ENCODE results near the gene APBB2.

The APBB2 gene

DNA sequence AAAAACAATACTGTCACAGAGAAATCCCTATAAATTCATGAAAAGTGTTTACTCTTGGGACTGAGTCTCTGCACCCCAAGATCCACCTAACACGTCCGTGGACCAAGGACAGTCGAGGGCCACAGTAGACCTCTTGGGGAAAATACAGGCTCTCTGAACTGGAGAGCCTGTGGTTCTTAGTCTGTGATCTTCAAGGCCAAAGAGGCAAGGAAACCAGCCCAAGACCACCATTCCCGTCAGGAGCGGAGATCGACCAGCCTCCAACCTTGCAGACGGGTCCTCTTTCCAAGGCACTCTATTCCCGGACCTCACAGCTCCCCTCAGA lies 1.6 kb upstream of the APBB2 start:
- no peak for DNase-seq (ENCODE audit: low spot score)

DNA sequence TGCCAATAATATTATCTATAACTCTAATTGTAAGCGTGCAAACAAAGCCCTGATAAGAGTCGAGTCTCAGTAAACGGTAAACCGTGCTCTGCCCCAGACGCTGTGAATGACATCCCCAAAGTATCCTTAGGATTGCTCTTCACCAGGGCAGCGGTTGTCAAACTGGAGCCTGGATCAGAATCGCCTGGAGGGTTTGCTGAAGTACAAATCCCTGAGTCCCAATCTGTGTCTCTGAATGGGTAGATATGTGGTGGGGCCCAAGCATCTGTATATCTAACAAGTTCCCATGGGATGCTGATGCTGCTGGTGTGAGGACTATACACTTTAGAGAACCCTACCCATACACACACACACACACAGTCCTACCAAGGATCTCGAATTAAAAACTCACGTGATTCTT lies 813 bp upstream of the APBB2 start:
- no peak for DNase-seq (ENCODE audit: low spot score)

DNA sequence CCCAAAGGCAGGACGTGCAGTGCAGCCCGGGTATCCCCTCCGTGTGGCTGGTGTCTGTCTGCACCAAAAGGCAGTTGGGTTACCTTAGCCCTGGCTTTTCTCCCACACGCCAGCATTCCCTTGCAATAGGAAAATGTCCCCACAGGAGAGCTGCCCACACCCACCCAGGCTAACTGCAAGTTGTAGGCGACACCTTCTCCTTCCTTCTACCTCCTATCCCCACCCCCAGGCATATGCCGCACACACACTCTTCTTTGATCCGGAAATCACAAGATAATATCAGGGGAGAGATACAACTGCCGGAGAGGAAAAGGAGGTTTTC lies 444 bp upstream of the APBB2 start:
- no peak for DNase-seq (ENCODE audit: low spot score)

DNA sequence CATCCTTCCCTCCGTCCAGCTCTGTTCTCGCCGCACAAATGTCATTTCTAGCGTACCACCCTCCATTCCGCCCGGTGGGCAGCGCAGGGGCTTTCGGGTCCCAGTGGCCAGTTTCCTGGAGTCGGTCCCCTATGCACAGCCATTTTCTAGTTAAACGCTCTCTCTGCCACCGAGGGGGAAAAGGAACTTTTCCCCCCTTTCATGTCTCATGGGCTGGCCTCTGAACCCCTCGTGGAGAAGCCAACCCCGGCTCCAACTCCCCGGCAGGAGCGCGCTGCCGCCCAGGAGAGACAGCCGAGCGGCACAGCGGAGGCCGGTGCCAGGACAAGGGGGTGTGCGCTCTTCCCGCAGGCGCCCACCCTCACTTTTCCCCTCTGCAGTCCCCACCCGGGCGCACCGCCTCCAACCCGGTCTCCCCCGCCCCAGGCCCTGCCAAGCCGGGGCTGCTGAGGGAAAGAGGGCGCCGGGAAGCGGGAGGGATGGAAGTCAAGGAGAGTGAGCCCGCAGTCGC lies 662 bp downstream of the APBB2 start:
- no peak for DNase-seq (ENCODE audit: low spot score)

DNA sequence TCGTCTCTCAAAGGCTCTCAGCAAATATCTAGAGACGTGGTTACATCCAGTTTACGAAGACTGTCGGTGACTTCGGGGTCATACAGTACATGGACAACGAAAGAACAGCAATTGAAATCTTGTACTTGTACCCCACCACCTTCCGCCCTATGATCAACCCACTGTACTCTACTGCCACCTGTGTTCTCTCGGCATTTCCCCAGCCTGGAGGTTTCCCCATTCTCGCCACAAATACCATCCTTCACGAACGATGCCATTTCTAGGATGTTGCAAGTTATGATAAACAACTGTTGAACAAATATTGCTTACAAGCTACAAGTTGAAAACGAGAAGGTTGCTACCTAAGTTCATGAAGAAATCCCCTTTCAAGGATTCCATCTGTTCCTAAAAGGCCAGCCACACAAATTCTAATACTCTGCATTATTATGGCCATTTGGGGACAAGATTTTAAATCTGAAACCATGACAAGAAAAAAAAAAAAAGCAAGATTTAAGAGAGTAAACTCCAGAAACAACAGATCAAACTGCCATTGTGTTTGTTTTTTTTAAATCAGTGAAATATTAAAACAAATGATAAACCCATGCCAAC lies 1.6 kb downstream of the APBB2 start:
- DNase-seq (ENCODE audit: low spot score), result peak; percentile 65

DNA sequence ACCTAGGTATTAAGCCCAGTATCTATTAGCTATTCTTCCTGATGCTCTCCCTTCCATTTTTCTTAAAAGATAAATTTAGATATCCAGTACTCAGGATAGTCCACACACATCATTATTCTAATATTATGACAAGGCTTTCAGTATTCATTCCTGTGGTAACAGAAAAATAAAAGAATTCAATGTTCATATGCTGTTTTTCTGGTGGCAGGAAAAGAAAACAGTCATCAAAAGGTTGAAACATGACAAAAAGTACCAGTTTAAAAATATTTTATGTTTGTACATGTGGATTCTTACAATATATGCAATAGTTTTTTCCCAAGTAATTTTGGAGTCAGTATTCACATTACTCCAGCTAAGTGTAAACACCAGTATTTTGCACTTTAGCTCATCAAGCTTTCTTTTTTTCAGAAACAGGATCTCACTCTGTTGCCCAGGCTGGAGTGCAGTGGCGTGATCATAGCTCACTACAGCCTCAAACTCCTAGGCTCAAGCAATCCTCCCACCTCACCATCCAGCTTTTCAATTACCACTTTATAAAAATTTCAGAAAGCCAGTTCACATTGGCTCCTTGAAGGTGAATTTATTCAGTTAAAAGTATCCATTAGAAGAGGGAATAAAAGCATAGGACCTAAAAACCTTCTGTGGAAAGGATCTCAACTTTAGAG lies 2.3 kb downstream of the APBB2 start:
- DNase-seq (ENCODE audit: low spot score), result no peak

DNA sequence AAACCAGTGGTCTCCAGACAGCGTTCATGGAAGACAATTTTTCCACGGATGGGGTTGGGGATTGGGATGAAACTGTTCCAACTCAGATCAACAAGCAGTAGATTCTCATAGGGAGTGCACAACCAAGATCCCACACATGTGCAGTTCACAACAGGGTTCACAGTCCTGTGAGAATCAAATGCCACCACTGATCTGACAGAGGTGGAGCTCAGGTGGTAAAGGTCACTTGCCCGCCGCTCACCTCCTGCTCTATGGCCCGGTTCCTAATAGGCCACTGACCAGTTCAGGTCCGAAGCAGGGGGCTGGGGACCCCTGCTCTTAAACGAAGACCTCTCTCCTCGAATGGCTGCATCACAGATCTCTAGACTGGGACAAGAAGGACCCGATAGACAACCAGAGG lies 4.4 kb downstream of the APBB2 start:
- DNase-seq (ENCODE audit: low spot score), result no peak

DNA sequence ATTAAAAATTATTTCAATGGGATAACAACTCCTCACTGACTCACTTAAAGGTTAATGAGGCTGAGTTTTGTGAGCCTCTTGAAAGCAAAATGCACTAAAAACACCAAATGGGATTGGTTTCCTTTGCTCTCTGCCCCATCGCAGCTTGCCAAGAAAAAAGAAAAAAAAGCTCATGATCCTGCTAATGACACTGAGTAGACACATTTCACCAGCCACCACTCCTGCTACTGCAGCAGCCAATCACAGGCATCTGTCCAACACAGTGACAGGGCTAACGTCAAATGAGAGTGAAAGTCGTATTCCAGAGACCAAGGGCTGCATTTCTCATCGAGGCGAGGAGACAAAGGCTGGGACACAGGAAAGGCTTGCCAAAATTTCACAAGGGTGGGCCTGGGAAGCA lies 5.2 kb downstream of the APBB2 start:
- DNase-seq (ENCODE audit: low spot score), result no peak

DNA sequence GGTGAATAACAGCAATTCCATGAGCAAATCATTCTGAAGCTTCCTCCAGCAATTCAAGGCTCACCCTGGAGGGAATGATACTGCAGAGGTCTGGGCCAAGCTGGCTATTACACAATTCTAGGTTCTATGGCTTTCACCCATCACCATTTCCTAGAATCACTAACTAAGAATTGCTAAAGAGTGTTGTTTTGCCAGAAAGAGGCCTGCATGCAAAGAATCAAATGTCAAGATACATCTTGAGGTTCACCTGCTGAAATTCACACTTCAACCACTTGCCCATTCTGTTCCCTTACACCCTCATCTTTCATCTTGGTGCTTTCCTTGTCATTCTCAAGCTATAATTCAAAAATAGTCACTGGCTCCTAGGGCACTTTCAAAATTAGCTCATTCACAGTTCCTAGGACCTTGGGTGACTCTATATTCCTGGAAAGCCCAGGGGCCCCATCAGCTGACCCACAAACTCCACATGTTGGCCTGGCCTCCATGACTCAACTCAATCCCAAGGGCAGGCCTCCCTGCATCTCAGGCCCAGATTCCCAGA lies 7.0 kb downstream of the APBB2 start:
- peak; percentile 46 for DNase-seq (ENCODE audit: low spot score)

DNA sequence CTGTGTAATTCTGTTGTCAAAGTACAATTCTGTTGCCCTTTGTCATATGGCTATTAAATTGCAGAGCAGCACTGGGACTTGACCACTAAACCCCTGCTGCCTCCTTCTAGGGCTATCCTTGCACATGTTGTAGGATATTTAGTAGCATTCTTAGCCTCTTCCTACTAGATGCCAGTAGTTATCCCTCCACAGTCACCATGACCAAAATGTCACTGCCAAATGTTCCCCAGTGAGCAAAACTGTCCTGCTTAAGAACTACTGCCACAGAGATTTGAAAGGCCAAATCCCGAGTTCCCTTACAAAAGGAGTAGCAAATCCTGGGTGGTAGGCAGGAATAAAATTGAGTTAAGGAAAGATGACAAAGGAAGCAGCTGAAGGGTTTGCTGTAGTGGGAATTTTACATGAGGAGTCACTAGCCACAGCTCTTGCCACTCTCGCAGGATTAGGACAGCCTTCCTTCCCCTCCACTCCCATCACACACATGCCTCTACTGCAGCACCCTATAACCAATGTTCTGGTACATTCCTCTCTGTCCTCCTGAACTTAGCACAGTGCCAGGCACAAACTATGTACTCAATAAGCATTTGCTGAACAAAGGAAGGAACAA lies 8.4 kb downstream of the APBB2 start:
- DNase-seq (ENCODE audit: low spot score), result no peak

DNA sequence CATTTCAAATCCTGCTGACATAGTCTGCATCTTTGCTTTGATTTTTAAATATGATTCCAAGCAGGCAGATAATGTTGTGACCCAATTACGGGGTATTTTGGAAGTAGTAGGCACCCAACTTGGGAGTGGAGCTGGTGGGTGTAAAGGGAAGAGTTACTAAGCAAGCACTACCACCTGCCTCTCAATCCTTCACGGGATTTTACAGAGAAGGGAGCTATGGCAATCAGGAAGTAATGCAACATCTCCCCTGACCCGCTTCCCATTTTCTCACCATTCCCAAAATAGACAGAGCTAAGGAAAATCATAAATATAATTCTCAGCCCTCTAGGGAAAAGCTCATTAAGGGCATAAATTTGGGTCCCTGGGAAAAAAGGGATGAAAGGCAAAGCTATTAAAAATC lies 9.2 kb downstream of the APBB2 start:
- DNase-seq (ENCODE audit: low spot score), result no peak

DNA sequence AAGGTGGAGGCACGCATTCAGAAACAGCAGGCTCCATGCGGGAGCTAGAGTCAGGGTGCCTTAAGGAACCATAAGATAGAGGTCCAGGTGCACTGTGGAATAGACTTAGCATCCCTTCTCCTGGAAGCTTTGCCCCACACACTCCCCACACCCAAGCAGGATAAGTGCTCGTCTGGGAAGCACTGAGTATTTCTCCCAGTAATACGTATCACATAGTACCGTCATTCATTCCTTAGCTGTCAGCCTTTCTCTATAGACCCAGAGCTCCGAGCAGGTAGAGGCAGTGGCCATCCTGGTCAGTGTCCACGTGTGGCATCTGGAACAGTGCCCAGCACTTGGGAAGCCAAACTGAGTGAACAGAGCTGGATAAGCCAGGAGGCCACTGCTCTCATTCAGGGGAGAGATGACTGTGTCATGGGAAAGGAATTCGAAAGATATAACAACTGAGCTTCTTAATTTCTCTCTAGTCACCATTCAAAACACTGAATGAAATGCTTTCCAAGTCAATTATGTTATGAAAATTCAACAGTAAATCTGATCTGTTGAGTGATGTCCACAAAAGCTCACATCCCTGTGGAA lies 9.9 kb downstream of the APBB2 start:
- DNase-seq (ENCODE audit: low spot score), result peak; percentile 70

DNA sequence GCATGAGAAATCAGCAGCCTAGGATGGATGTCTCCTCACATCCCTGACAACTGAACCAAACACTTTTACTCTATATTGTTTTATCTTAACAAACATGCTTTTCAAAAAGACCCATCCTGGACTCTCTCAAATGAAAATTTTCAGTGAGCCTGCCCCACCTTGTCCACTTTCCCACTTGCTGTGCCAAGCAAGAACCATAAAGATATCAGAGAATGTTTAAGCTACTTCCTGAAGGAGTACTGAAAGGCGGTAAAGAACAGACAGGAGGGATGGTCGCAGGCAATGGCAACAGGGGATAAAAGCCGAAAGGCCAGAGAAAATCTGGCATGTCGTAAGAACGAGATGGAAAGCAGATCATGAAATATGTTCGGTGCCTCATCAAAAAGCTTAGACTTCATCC lies 10.5 kb downstream of the APBB2 start:
- no peak for DNase-seq (ENCODE audit: low spot score)

DNA sequence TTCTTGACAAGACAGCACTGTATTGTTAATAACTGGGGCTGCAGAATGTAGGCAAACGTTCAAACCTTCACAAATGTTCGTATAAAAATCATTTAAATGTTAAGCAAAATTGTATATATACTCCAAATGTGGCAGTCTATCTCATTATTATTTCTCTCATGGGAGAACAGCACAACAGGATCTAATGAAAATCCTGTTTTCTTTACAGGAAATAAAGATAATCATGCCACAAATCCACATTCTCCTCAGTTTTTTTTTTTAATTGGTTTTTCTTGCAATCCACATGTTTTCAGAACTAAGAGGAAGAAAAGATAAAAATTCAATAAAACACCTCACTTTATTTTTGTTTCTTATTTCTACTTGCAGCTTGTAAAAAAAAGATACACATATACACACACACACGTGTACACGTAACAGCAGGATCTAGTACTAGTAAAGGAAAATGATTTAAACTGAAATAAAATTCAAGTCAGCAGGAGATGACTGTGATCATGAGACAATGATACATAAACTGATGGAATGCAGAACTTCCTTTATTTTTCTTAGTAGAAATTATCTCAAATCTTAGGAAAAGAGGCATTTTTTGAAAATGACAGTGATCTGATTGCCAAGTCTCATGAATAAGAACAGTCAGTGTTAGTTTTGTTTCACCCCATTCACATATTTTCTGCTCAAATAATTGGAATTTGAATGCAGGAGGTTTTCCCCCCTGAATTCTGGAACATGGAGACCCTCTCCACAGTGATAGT lies 11.3 kb downstream of the APBB2 start:
- no peak for DNase-seq (ENCODE audit: low spot score)

DNA sequence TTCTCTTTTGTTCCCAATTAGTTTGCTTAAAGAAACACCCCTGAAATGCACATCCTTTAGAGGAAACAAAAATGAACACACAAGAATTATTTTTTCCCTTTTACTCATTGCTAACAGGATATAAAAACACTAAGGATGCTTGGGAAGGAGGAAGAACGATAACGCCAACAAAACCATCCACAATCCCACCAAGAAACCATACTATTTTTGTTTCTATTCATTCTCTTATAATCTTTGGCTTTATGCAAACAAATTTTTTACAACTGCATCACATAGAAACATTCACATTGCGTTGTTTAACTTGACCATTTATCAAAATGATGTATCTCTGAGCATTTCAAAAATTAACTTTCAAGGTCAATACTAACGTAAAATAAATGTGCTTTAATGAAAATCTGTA lies 12.0 kb downstream of the APBB2 start:
- DNase-seq (ENCODE audit: low spot score), result no peak

DNA sequence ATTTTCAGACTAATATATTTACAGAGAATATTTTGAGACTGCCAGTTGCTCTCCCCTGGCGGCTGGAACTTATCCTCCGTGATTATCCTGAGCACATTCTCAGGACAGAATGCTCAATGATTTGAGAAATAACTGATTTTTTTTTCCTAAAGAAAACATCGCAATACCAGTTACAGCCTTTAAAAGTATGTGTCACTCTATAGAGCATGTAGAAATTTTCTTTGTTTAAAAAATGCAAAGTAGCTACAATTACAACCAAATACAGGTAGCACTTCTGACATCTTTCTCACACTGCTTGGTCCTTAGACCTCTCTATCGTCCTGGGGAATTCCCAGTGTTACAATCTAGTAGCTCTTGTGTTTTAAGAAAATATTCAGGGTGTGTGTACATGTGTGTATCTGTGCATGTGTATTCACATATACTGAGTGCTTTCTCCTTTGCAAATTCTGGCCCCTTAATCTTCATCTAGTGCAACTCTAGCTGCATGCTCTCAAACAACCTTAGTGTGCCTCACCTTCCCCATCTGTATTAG lies 13.8 kb downstream of the APBB2 start:
- DNase-seq (ENCODE audit: low spot score), result no peak

DNA sequence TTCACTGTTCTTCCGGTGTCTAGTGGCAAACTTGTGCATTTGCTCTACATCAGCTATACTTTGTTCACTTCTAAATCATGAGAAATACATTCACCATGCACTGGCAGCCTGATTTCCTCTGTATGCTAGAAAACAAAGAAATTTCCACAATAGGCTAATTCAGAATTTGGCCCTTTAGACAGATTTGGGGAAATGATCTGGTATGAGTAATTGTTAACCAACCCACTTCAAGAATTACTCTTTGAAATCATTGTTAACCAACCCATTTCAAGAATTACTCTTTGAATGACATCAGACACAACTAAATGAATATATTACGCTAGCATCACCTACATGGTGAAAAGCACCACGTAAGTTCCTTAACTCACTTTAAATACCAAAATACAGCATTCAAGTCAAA lies 14.6 kb downstream of the APBB2 start:
- DNase-seq (ENCODE audit: low spot score), result no peak

DNA sequence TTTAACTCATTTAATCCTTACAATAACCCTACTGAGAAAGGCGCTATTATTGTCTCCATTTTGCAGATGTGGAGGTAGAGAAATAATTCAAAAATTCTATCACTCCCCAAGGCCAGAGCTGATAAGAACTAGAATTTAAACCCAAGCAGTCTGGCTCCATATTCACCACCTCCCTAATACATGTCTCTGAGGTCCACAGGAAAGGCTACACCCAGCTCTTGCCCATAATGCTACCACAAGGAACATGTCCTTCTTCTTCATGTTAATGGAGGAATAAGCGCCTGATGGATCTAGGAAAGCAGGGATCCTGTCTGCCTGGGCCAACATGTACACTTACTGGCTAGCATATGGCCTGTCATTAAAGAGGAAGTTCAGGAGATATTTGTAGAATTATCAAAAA lies 16.3 kb downstream of the APBB2 start:
- no peak for DNase-seq (ENCODE audit: low spot score)

DNA sequence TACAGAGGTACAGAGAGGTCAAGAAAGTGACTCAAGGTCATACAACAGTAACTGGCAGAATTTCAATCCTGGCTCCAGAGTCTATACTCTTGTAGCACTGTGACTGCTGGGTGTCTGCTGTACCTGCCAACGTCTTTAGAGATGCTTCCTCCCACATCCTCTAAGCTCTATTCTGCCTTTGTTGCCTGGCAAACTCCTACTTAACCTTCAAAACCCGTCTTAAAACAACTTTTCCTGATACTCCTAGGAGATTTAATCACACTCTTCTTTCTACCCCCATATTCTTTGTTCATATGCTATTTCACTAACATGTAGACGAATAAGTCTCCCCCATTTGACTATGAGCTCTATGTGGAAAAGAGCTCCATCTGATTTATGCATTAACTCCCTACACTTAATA lies 16.8 kb downstream of the APBB2 start:
- DNase-seq (ENCODE audit: low spot score), result no peak

DNA sequence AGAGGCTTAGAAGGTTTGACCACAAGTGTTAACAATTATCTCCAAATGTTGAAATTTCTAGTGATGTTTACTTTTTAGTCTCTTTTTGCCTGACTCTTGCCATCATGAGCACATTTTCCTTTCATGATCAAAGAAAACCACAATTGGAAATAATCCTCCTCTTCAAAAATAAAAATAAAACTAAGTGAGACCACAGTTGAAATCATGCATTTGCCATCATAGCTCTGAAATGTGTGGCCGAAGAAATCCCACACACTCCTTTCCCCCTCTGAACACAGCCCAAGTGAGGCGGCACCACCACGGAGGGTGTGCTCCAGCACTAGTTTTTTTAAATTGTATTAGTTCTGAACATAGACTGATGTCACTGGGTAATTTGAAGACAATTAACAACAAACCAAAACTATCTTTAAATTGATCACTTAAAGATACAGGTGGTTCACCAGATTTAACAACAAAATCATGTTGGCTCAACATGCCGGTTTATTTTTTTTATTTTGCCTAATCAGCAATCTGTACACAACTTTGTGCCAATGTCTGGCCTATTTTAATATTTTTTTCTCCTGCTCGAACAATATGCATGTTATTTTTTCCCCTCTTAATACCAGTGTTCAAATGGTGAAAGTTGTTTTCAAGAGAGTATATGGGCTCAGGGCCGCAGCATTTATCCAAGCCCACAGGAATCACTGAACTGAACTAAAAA lies 17.6 kb downstream of the APBB2 start:
- peak; percentile 52 for DNase-seq (ENCODE audit: low spot score)

DNA sequence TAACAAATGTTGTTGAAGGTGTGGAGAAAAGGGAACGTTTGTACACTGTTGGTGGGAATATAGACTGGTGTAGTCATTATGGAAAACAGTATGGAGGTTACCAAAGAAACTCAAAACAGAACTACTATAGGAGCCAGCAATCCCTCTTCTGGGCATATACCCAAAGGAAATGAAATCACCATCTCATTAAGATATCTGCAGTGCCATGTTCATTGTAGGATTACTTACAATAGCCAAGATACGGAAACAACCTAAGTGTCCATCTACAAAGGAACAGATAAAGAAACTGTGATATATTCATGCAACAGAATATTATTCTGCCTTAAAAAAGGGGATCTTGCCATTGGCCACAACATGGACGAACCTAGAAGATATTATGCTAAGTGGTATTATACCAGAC lies 22.2 kb downstream of the APBB2 start:
- DNase-seq (ENCODE audit: low spot score), result no peak

DNA sequence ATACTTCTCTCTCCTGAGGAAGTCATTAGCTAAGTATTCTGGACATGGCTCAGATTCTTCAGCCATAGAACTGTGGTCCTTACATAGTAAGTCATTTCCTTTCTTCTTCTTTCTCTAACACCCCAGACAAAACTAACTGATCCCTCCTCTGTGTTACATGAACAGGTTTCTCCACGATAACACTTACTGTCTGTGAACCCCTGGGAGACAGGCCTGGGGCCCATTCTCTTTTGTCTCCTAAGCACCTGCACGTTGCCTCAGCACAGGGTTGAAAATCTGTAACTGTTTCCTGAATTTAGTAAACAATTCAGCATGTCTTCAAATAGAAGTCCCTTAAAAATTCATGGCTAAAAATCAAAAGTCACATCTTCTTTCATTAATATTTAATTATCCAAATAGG lies 24.7 kb downstream of the APBB2 start:
- no peak for DNase-seq (ENCODE audit: low spot score)
